AG08396 (cell line): ENCODE data around the gene EIF2AK2.
A peak's percentile ranks its signal among the peaks of the same experiment; 100 is the strongest.
"Not testable (repeated sequence)": the region's sequence is repeated elsewhere in the genome, so short reads cannot be mapped to it uniquely, and the experiment has no call there.

Experiments
- DNase-seq: peaks from one replicate; pipeline ENCODE4 v3.0.0; 2012; ENCODE audit warnings: low spot score, mixed read lengths

EIF2AK2 gene

GRCh38 chr2:37156857-37157714 is at the start of gene EIF2AK2:
TSS of gene EIF2AK2 (minus strand) at chr2:37156980. CDS start at chr2:37147806, 9,174 bp downstream.
- peak; percentile 99 for DNase-seq

GRCh38 chr2:37205689-37206341 is 49.0 kb upstream of the EIF2AK2 start:
- no peak for DNase-seq

- DNase-seq, result not testable (repeated sequence)
Measured at GRCh38 chr2:37205071-37205661, 48.4 kb upstream of the EIF2AK2 start.

DNA sequence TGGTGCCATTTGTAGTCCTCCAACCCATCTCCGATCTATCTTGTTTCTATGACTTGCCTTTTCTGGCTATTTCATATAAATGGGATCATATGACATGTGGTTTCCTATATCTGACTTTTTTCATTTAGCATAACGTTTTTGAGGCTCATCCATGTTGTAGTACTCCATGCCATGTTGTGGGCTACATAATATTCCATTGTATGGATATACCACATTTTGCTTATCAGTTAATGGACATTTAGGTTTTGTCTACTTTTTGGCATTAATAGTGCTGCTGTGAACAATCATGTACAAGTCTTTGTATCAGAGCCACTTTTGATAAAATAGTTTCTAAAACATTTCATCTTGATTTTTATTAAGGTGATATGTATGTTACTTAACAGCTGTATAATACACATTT is 46.9 kb upstream of the EIF2AK2 start:
- no peak for DNase-seq

DNA sequence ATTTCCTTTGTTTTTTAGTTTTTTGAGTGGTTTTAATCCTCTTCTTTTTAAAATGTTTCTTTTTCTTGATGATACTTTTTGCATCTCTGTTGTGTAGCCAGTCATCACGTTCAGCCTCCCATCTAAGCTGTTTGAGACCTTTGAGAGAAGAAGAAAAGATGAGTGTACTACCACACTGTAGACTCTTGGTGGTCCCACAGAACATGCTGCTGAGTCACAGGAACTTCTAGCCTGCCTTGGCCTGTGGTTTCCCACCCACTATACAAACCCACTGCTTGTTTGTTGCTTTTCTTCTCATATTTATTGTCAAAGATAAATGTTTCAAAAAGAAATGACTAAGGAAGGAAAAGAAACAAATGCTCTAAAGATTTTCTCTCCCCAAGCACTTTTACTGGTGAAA is 45.0 kb upstream of the EIF2AK2 start:
- no peak for DNase-seq

DNA sequence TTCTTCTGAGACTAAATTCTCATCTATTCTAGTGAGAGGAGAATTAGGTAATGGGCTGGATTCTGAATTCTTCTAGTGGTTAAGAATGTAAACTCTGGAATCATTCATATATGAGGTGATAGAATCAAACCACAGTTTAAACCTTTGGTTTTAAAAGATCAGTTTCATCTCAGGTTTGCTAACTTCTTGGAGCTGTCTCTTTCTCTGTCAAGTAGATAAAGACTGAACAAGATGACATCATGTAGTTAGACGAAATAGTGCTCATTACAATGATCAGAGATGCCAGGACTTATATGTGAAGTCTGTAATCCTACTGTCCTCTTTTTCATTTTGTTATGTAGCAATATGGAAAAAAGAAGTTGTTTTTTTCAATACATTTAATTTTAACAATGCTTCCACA is 44.4 kb upstream of the EIF2AK2 start:
- no peak for DNase-seq

GRCh38 chr2:37198681-37199065 is 41.9 kb upstream of the EIF2AK2 start:
- no peak for DNase-seq

DNA sequence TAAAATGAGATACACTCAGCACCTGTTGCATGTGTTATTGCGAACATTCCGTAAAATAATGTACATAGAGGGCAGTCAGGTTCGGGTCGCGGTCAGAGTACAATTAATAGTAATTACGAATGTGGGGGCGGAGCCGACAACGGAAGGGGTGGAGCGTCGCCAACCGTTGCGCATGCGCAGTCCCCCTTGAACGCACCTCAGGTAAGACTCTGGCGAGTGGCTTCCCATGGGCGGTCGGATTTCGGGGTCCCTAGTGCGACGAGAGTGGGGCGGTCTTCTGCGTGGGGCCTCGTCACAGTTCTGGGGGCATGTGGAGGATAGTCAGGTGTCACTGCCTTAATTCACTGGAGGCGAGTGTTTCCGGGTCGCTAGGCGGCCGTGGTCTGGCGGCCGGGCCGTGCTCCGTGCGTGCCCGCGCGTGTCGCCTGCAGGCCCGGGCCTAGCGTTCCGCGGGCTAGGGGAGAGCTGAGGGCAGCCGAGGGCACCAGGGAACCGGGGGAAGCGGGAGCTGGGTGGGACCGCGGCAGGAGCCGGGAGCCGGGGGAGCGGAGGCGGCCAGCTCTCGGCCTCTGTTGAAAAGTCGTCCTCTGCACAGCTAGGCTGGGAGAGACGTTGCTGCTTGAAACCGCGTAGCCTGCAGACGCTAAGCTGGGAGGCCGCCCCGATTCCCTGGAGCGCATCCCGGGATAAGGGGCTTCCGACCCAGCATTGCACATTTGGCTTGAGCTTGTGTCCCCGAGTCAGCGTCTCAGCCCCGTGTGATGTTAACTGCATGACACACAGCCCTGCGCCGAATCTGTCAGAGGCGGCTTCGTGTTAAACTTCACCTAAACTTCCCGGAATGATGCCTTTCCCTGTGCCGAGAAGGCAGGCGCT is 39.8 kb upstream of the EIF2AK2 start, which contains the start of gene CEBPZOS:
Gene CEBPZOS (plus strand): TSS at position 177 of the 876 bp plus-strand sequence. CDS start 3,209 bp downstream, outside the sequence.
- peak; percentile 92 for DNase-seq

- not testable (repeated sequence) for DNase-seq
Measured at GRCh38 chr2:37195862-37196319, 39.1 kb upstream of the EIF2AK2 start.

- no peak for DNase-seq
Measured at GRCh38 chr2:37192551-37192950, 35.8 kb upstream of the EIF2AK2 start.

- DNase-seq, result no peak
Measured at GRCh38 chr2:37191747-37192146, 35.0 kb upstream of the EIF2AK2 start.

DNA sequence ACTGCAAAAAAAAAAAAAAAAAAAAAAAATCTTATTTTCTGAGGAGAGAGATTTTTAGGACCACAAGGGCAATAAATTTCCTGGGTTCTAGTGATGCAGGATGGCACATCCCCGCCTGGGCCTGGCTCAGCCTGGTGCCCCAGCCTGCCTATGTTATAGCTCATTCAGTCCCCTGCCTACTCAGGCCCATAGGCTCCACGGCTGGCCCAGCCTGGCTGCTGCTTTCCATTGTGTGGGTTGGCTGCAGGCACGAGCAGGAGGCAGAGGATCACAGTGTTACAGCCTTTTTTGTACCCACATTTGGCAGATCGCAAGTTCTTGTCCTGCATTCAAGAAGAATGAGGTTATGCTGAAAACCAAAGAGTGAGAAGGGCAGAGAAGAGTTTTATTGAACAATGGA is 34.5 kb upstream of the EIF2AK2 start:
- no peak for DNase-seq

DNA sequence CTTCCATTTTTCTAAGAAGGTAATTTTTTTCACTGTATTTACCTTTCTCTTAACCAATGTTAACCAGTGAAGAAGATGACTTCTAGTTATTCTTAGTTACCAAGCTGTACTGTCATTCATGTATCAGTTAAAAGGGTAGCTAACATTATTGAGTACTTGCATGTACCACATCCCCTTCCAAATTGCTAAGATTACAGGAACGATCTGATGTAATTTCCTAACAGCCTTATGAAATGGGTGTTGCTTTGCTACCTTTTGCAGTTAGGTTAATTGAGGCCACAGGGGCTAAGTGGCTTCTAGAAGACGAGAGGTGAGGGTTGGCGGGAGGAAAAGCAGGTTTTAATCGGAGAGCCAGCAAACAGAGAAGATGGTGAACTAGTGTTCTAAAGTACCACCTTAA is 33.5 kb upstream of the EIF2AK2 start:
- DNase-seq, result no peak

DNA sequence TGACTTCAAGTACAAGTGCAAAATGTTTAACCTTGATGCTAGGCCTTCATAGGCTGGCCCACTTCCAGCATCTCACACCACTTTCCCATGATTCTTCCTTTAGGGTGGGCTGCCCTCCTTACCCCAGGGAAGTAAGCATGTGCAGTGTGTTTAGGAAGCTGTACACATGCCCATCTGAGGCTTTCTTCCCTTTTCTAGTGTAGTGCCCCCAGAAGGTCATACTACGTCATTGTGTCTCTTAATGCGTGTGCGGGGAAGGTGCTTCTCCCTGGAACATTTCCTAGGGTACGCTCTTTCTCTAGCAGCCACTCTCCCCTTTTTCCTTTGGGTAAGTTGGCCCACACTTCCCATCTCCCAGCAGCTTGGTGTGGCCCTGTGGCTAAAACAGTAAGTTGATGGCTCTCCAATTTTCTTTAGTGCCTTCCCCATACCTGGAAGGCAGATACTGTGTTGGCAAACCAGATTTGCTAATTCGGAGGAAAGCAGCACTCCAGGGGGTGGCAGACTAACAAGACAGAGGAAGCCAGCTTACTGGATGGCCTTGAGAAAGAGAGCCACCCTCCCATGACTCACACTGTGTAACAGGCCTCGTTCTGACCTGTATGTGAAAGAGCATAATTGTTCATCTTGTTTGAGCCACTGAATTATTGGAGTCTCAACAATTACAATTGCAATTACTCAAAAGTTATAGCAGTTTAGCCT is 32.8 kb upstream of the EIF2AK2 start:
- peak; percentile 70 for DNase-seq

- no peak for DNase-seq
Measured at GRCh38 chr2:37188570-37188969, 31.8 kb upstream of the EIF2AK2 start, which contains the start of gene SULT6B1. TSS of gene SULT6B1 (minus strand) at chr2:37188670. CDS start at chr2:37188640, 30 bp downstream.

- DNase-seq, result no peak
Measured at GRCh38 chr2:37181726-37182684, 25.2 kb upstream of the EIF2AK2 start.

- no peak for DNase-seq
Measured at GRCh38 chr2:37180640-37181039, 23.9 kb upstream of the EIF2AK2 start.

DNA sequence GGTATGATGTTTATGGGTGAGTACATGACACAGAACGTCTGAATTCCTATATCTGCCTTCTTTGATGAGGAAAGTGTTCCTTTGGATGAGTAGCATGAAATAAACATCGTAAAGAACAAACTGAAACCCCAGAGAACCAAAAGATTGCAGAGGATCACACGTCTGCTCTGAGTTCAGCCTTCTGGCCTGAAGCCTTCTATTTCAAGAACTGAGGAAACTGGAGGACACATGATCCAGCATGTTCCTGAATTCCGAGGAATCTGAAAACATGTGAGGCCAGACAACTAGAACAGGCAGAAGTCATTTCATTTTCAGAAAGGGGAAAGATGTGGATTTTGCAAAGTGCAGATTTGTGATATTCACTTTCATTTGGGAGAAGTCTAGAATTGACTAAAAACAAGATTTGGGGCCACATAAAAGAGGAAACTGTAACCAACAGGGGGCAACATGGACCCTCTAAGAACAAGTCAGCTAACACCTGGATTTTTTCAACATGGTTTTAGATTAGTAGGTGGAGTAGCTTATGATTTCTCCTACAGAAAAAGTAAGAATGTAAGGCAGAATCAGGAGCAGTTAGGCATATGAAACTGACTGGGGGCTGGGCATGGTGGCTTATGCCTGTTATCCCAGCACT is 23.3 kb upstream of the EIF2AK2 start:
- DNase-seq, result no peak

DNA sequence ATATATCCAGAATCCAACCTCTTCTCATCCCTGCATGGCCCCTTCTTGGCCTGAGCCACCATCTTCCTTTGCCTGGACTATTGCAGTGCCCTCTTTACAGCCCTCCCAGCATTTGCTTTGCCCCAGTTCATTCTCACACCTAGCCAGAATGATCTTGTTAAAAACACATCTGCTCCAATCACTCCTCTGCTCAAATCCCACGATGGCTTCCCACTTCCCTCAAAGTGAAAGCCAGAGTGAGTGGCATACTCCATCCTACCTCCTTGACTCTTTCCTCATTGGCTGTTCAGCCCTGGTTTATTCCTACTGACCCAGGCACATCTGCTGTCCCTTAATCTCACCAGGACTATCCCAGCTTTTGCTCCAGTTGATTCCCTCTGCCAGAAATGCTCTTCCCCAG is 17.0 kb upstream of the EIF2AK2 start:
- DNase-seq, result no peak

DNA sequence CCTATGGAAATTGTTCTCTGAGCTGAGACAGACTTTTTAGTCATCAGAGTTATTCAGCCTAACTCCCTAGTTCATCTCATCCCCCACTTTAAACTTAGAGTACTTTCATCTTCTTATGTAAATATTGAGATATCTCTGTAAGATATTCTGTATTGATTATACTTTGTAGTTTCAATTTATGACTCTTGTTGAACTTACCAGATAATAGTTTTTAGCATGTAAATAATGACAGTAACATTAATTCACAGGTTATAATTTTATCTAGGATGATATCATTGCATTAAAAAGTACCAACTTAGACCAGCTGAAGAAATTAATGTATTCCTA is 14.8 kb upstream of the EIF2AK2 start:
- DNase-seq, result no peak
